H1 (cell line): ENCODE measurements around the gene PRRG3. TPM values are rescaled to one million over a fixed set of nuclear protein-coding genes. Genes with fewer than 3 reads are reported as not detected.

ENCODE experiments used
- CREB1 ChIP-seq: IDR thresholded peaks from 2 replicates; pipeline ENCODE4 v1.6.1; 2012; ENCODE audit warnings: inconsistent platforms
- CTBP2 ChIP-seq: IDR thresholded peaks from 2 replicates; pipeline ENCODE4 v1.7.0; 2011; ENCODE audit warnings: borderline replicate concordance, mild to moderate bottlenecking, moderate library complexity, mixed read lengths, low read length; ENCODE audit not compliant: insufficient read depth, insufficient read length
- EZH2 ChIP-seq: fragments of 200-600 bp; sonication (generic); IDR thresholded peaks from 2 replicates; pipeline ENCODE4 v1.7.1; 2012; ENCODE audit warnings: low read depth, mild to moderate bottlenecking, moderate library complexity, low read length, inconsistent platforms; ENCODE audit not compliant: severe bottlenecking
- HDAC6 ChIP-seq: IDR thresholded peaks from one replicate; pipeline ENCODE4 v1.7.1; 2012; ENCODE audit warnings: low read depth, mild to moderate bottlenecking, inconsistent platforms, low read length, moderate library complexity
- JUND ChIP-seq: IDR thresholded peaks from 2 replicates; pipeline ENCODE4 v1.6.1; 2011; ENCODE audit warnings: mild to moderate bottlenecking, improper control_type of control experiment, low read length
- polyA plus RNA-seq, 7 experiments: library from polyadenylated mRNA; depleted of rRNA in 3 of 7; stranded (reverse) in 5 of 7; unstranded in 2 of 7; fragments of >200 nt in 5 of 7; fragments of 200-250 nt in 2 of 7; gene quantifications; 1 replicate in 5 of 7; 2 replicates in 1 of 7; 4 replicates in 1 of 7; pipeline versions ENCODE4 v1.2.1 to v1.2.3, GENCODE V29; 2011 to 2013; ENCODE audit warnings: missing spikeins in 2 of 7, mixed read lengths in 2 of 7
- total RNA-seq: library from RNA; stranded (reverse); fragmentation: NEBNext Ultra II Directional; extraction: Animal tissue kit (Norgen Biotek cat#: 25700); gene quantifications from 2 replicates; pipeline ENCODE4 v1.2.1, GENCODE V29; 2021
- TF ChIP-seq, protein P1 (sequence below): IDR thresholded peaks from 2 replicates; pipeline ENCODE4 v1.6.1; 2011; ENCODE audit warnings: low read length, improper control_type of control experiment

The PRRG3 gene
- total and polyA plus RNA-seq, 2 of the 8 experiments (the other 6 are each of a cell fraction or from before 2014, with no cell fraction given): 4.2 to 5.4 TPM

DNA sequence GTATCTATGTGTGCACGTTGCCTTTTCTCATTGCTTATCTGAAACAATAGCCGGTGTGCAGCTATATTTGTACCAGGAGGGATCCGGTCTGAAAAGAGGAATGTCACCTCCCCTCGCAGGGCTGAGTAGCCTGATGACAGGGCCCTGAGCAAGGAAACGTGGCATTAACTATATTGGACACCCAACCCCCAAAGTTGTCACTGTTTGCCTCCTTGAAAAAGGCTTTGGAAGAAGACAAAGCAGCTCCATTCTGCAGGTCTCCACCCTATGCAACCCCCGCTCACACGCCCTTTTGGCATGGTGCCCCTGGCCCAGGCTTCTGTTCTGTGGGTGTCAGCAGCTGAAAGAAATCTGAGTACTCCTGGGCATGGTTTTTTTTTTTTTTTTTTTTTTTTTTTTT lies 8.2 kb downstream of the PRRG3 start (continued):
- TF ChIP-seq JUND (no peak), CREB1 (no peak), EZH2 (no peak), HDAC6 (no peak), CTBP2 (no peak)
- TF ChIP-seq, protein P1, sequence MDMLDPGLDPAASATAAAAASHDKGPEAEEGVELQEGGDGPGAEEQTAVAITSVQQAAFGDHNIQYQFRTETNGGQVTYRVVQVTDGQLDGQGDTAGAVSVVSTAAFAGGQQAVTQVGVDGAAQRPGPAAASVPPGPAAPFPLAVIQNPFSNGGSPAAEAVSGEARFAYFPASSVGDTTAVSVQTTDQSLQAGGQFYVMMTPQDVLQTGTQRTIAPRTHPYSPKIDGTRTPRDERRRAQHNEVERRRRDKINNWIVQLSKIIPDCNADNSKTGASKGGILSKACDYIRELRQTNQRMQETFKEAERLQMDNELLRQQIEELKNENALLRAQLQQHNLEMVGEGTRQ: no peak
